Measurements from ENCODE around the gene YWHAQ. TPM values are rescaled to one million over a fixed set of nuclear protein-coding genes. Genes with fewer than 3 reads are reported as not detected.

YWHAQ gene
- total and polyA plus RNA-seq, 2 of the 4 experiments (the other 2 are of a cell fraction): 196 to 255 TPM

DNA sequence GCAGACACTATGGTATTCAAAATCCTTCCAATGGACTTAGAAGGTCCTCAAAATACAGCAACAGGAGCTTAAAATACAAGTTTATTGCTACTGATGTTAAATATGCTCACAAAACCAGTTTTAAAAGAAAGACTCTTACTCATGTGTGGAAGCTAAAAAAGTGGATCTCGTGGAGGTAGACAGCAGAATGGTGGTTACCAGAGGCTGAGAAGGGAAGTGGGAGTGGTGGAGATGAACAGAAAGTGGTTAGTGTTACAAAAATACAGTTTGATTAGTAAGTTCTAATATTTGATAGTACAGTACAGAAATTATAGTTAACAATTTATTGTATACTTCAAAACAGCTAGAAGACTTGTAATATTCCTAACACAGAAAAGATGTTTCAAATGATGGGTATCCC lies 87.2 kb downstream of the YWHAQ start:
- Histone ChIP-seq H3K23ac (ENCODE audit: low read depth, low read length) (no peak overlapping the region), H2AK9ac (replicated peaks; ENCODE audit: low read depth, low read length, poor library complexity) (no peak overlapping the region), H2BK20ac (ENCODE audit: low read depth, low read length) (no peak overlapping the region), H3K9me1 (ENCODE audit: insufficient read depth, low read length) (peaks cover 14% of the 10 kb centered on the region), H4K5ac (ENCODE audit: low read depth, low read length) (no peak overlapping the region), H3K56ac (ENCODE audit: extremely low read depth, insufficient read depth, low read length) (no peak overlapping the region), H3K14ac (replicated peaks; ENCODE audit: low read depth, low read length) (no peak overlapping the region), H3K4me3 (ENCODE audit: insufficient read depth, low read depth, low read length) (no peak overlapping the region), H4K20me1 (ENCODE audit: insufficient read depth, low read length) (peaks cover 26% of the 10 kb centered on the region), H3K9ac (ENCODE audit: low read depth, low read length) (no peak overlapping the region), H3K9me3 (ENCODE audit: control insufficient read depth, insufficient read depth, low read length) (no peaks in the 10 kb centered on the region), H4K91ac (ENCODE audit: insufficient read depth, low read depth, low read length) (no peak overlapping the region), H4K8ac (ENCODE audit: low read depth in 2 of 2, low read length in 2 of 2) (no peak overlapping the region), H3K4me2 (ENCODE audit: low read depth, low read length) (no peak overlapping the region), H3K18ac (ENCODE audit: low read depth, low read length) (no peak overlapping the region), H3K27ac (ENCODE audit: insufficient read depth, low read length) (no peak overlapping the region), H3K4ac (ENCODE audit: low read depth, low read length) (no peak overlapping the region), H2AK5ac (ENCODE audit: low read depth, low read length) (no peak overlapping the region), H2BK15ac (ENCODE audit: low read depth, low read length) (no peak overlapping the region), H3K36me3 (ENCODE audit: control insufficient read depth, insufficient read depth, low read length) (peaks cover 4% of the 10 kb centered on the region; the same call in 1 of the 2 replicates), H3K27me3 (ENCODE audit: control insufficient read depth, insufficient read depth, low read length) (no peaks in the 10 kb centered on the region), H2BK120ac (ENCODE audit: low read depth, low read length) (no peak overlapping the region), H2AFZ (replicated peaks; ENCODE audit: low read length, poor library complexity) (no peak overlapping the region), H2BK5ac (ENCODE audit: low read depth, low read length, poor library complexity, severe bottlenecking) (no peak overlapping the region), H3K4me1 (ENCODE audit: control insufficient read depth, insufficient read depth, low read length) (peaks cover 8% of the 10 kb centered on the region), H3K79me1 (ENCODE audit: low read depth in 1 of 2, low read length in 2 of 2) (peaks cover 8 to 52% of the 10 kb centered on the region in 2 experiments)
- dilution Hi-C loops (cut with HindIII; ENCODE audit: low sequenced_read_pairs, unreplicated experiment): no loop called here
- ChIA-PET POLR2A (ENCODE audit: unreplicated experiment) (no interaction called here), CTCF (no interaction called here)
- DNase-seq (no peak), ATAC-seq (ENCODE audit: low read depth) (no peak)
- BruUV-seq (replicated peaks): no TSS peak
- TF ChIP-seq NFE2L2 (IDR thresholded peaks at IDR 0.05; ENCODE audit: low read depth, low read length) (no peak), CHD1 (IDR thresholded peaks at IDR 0.05; ENCODE audit: low read depth, low read length) (no peak), MXI1 (IDR thresholded peaks at IDR 0.05; ENCODE audit: borderline replicate concordance, low read depth, low read length) (no peak), MAFK (IDR thresholded peaks at IDR 0.05; ENCODE audit: low read depth, low read length) (no peak), SMC3 (IDR thresholded peaks at IDR 0.05; ENCODE audit: low read depth, low read length) (no peak)
- TF ChIP-seq, protein P1, sequence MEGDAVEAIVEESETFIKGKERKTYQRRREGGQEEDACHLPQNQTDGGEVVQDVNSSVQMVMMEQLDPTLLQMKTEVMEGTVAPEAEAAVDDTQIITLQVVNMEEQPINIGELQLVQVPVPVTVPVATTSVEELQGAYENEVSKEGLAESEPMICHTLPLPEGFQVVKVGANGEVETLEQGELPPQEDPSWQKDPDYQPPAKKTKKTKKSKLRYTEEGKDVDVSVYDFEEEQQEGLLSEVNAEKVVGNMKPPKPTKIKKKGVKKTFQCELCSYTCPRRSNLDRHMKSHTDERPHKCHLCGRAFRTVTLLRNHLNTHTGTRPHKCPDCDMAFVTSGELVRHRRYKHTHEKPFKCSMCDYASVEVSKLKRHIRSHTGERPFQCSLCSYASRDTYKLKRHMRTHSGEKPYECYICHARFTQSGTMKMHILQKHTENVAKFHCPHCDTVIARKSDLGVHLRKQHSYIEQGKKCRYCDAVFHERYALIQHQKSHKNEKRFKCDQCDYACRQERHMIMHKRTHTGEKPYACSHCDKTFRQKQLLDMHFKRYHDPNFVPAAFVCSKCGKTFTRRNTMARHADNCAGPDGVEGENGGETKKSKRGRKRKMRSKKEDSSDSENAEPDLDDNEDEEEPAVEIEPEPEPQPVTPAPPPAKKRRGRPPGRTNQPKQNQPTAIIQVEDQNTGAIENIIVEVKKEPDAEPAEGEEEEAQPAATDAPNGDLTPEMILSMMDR (conservative IDR thresholded peaks at IDR 0.05; ENCODE audit: low read depth, low read length): no peak
- intact Hi-C loops (cut with micrococcal nuclease): loop anchor here (5.0 kb wide), 1 partner anchor 36 kb away; no protein-coding TSS in a partner anchor
- in situ Hi-C loops (cut with MboI; ENCODE audit: low sequenced_read_pairs): no loop called here
- WGBS, 2 experiments (ENCODE audit: extremely low coverage in 2 of 2, insufficient read length in 1 of 2): no CpG with 5 or more reads among the region's 1 CpG
